GOT3 (cell line): ENCODE measurements around the gene TAS2R50.
"Not testable (repeated sequence)": the region's sequence is repeated elsewhere in the genome, so short reads cannot be mapped to it uniquely, and the experiment has no call there.

ENCODE experiments used
- DNase-seq: peaks from one replicate; lab custom pipeline; 2025; ENCODE audit warnings: mixed read lengths; lab: John Stamatoyannopoulos, UW

TAS2R50 gene, protein sequence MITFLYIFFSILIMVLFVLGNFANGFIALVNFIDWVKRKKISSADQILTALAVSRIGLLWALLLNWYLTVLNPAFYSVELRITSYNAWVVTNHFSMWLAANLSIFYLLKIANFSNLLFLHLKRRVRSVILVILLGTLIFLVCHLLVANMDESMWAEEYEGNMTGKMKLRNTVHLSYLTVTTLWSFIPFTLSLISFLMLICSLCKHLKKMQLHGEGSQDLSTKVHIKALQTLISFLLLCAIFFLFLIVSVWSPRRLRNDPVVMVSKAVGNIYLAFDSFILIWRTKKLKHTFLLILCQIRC

GRCh38 chr12:10986812-10987211 is at the start of gene TAS2R50:
TAS2R50 (minus strand) TSS chr12:10986912; CDS start chr12:10986860, 52 bp downstream.
- DNase-seq: no peak

- not testable (repeated sequence) for DNase-seq
Observed at GRCh38 chr12:11033959-11034358, 47.2 kb upstream of the TAS2R50 start.

DNA sequence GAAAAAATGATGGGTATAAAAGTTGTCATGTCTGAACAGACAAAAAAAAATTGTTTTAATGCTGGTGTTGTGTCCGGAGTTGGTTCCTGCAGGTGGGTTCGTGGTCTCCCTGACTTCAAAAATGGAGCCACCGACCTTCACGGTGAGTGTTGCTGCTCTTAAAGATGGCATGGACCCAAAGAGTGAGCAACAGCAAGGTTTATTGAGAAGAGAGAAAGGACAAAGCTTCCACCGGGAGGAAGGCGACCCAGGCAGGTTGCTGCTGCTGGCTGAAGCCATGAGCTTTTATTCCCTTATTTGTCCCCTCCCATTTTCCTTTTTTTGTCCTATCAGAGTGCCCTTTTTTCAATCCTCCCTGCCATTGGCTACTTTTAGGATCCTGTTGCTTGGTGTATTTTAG is 44.6 kb upstream of the TAS2R50 start, which contains the start of gene TAS2R31:
TAS2R31 (minus strand) TSS at position 101 of the 400 bp plus-strand sequence; CDS start at position 29, 72 bp downstream.
- DNase-seq: no peak

DNA sequence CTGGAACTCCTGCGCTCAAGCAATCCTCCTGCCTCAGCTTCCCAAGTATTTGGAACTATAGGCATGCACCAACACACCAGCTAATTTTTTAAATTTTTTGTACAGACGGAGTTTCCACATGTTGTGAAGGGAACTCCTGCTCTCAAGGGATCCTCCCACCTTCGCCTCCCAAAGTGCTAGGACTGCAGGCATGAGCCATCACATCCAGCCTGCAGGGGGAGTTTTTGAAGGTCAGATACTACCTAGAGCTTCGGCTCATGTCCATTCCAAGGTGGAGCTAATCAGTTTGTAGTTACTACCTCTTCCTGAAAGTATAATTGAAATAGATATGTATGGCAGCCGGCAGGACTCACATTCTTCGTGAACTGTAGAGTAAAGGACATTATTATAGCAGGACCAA is 39.4 kb upstream of the TAS2R50 start:
- no peak for DNase-seq

- DNase-seq: no peak
Observed at GRCh38 chr12:11023387-11023786, 36.7 kb upstream of the TAS2R50 start.

DNA sequence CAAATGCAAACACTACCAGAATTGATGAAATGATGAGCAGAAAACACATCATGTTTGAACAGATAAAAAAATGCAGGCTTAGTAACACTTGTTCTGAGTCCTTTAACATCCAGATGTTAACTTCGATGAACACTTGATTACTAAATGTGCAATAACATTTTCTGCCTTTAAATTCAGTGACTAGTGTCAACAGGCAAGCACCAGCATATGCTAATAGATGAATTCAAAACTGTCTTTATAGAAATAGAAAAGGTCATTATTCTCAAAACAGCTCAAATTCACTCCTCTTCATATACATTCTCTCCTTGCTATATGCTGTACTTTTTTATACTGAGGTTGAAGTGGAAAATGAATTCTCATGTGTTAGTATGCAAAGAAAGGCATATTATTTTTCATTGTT is 35.8 kb upstream of the TAS2R50 start, which contains the start of gene TAS2R19:
TAS2R19 (minus strand) TSS at position 101 of the 400 bp plus-strand sequence; CDS start at position 52, 49 bp downstream.
- DNase-seq: no peak

- no peak for DNase-seq
Observed at GRCh38 chr12:11016937-11017336, 30.2 kb upstream of the TAS2R50 start.

DNA sequence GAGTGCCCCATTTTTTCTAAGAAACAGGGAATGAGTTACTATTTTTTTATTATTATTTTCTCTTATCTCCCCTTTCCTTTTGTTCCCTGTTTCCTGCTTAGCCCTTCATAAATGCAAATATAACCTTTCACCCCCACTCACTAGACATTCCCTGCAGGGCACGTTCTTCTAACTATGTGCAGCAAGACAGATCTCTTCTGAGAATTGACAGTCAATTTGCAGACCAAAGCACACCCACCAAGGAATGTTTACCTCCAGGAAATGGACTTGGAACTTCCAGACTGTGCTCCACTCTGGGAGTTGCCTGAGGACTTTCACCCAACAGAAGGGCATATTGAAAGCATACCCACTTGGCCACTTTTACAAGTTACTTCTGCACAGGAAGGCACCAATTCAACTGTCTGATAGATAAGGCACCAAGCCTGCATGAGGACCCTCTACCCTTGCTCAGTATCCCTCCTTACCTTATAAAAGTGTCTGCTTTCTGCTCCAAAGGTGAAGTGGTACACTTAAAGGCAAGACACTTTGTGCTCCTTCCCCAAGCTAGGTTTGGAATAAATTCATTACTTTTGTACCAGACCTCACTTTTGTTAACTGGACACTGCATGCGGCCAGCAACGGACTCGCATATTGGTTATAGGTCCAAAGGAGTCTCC is 29.2 kb upstream of the TAS2R50 start:
- DNase-seq: no peak

DNA sequence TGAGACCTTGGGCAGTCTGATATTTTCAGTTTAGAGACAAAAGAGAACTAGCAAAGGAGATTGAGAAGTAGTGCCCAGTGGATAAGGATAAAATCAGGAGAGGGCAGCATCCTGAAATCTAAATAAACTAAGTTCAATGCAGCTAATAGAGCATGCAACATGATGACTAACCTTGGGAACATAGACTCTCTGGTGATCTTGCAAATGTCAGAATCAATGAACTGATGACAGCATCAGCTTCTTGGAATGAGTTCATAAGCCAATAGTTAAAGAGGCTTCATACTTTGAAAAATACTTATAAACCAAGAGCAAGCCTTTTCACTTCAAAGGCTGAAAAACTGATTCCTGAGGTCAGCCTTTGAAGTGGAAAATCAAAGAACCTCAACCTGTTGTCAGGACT is 27.5 kb upstream of the TAS2R50 start:
- no peak for DNase-seq

GRCh38 chr12:11007608-11008007 is 20.9 kb upstream of the TAS2R50 start:
- no peak for DNase-seq

DNA sequence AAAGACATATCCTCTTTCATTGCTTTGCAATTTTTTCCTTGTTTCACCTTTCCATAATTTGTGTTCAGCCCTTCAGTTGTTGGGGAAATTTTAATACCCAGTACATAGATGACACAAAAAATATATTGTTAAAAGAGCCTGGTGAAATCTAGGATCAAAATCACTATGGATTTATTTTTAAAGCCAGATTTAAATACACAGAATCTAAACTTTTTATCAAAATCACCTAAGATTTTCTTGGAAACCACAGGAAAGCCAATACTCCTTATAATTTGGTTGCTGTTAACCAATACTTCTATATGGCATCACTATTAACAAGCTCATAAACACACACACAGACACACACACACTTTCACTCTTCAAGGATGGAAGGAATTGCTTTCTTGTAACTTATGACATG is 11.5 kb upstream of the TAS2R50 start, which contains the start of gene TAS2R20:
TAS2R20 (minus strand) TSS at position 101 of the 400 bp plus-strand sequence. CDS start 429 bp downstream, outside the sequence.
- DNase-seq: no peak

GRCh38 chr12:10994307-10994706 is 7.6 kb upstream of the TAS2R50 start:
- no peak for DNase-seq

- no peak for DNase-seq
Observed at GRCh38 chr12:10989107-10989506, 2.4 kb upstream of the TAS2R50 start.

GRCh38 chr12:10982244-10982643 is 4.5 kb downstream of the TAS2R50 start:
- no peak for DNase-seq

GRCh38 chr12:10974965-10975364 is 11.7 kb downstream of the TAS2R50 start:
- no peak for DNase-seq

GRCh38 chr12:10968765-10969456 is 17.8 kb downstream of the TAS2R50 start:
- DNase-seq: no peak

DNA sequence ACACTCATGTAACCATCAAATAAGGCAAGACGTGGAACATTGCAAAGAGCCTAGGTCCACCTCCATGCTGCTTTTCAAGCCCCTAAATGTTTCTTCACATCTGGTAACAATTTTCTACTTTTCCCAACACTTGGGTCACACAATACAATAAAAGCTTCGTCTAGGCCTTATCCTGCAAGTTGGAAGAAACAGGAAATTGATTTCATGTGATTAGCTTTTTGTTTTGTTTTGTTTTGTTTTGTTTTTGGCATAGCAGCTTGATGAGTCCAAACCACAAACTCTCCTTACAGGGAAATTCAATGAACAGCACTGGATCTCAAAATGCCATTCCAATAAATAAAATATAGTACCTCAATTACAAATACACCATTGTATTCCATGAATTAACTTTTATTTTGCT is 19.3 kb downstream of the TAS2R50 start:
- no peak for DNase-seq

- DNase-seq: no peak
Observed at GRCh38 chr12:10966314-10966713, 20.4 kb downstream of the TAS2R50 start.

DNA sequence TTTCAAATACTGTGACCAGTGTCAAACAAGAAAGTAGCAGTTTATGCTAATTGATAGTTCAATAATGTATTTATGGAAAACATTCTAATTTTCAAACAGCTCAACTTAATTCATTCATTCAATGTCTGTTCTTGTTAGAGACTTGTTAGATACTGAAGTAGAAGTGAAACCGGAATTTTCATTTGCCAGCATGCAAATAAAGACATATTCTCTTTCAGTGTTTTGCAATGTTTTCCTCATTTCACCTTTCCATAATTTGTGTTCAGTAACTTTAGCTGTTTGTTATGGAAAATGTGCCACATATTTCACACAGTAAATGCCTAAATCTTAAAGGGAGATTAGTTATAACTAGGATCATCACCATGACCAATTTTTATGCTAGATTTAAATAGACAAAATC is 21.2 kb downstream of the TAS2R50 start:
- no peak for DNase-seq

GRCh38 chr12:10960211-10960610 is 26.5 kb downstream of the TAS2R50 start:
- no peak for DNase-seq

DNA sequence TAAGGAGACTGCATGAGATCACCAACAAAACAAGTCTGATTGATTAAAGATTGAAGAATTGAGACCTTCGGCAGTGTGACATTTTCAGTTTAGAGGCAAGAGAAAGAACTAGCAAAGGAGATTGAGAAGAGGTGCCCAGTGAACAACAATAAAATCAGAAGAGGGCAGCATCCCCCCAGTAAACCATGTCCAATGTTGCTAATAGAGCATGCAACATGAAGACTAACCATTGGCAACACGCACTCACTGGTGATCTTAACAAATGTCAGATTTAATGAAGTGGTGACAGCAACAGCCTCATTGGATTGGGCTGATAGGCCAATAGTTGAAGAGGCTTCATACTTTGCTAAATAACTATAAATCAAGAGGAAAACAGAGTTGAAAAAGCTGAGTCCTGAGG is 26.9 kb downstream of the TAS2R50 start:
- DNase-seq: no peak

- DNase-seq: no peak
Observed at GRCh38 chr12:10957741-10958140, 29.0 kb downstream of the TAS2R50 start.

GRCh38 chr12:10956085-10956484 is 30.6 kb downstream of the TAS2R50 start:
- DNase-seq: no peak
